DMS 273 treated with DMSO at 0.1 percent for 48 hours (cell line): ENCODE measurements around the gene DPT.

Experiments used
- DNase-seq: peaks from one replicate; lab custom pipeline; 2025; lab: John Stamatoyannopoulos, UW

DPT gene

DNA sequence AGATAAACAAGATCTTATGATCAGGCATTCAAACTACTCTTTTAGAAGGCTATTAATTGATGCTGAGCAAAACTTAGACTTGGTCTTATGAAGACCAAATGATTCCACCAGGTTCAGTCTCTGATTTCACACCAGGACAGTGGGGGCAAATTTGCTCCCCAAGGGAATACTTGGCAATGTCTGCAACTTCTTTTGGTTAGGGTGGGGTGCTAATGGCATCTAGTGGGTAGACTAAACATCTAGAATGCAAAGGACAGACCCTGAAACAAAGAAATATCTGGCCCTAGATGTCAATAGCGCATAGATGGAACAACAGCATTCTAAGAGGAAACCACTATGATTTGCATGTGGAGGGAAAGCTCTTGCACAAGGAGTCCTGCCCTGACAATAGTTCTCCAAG lies 30.6 kb downstream of the DPT start:
- DNase-seq = no peak

DNA sequence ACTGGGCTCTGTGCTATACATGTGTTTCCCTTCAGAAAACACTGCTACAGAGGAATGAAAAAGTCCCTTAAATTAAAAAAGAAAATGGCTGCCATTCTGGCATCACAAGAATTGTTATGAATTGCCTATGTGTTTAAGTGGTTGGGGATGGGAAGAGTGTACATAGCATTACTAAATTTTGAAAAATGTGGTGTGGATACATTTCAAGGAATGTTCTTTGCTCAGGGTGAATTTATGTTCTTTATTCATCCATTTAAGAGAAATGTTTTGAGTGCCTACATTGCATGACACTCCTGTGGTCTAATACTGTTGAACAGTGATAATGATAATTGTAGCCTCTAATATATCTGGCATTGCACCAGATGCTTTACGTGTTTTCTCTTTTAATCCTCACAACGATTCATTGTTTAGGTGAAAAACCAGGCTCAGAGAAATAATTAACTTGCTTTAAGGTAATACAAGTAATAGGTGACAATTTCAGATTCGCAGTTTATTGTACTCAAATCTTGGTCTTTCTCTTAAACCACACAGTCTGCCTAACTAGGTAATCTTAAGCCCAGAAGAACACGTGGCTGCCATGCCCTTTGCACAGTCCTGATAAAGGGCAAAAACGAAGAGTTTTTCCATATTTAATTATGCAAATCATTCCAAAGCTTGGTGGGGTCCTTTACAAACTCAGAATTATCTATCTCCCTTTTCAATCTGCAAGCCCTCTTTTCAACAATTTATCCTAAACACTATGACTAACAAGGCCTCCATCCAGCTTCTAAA lies 31.5 kb downstream of the DPT start:
- no peak for DNase-seq

DNA sequence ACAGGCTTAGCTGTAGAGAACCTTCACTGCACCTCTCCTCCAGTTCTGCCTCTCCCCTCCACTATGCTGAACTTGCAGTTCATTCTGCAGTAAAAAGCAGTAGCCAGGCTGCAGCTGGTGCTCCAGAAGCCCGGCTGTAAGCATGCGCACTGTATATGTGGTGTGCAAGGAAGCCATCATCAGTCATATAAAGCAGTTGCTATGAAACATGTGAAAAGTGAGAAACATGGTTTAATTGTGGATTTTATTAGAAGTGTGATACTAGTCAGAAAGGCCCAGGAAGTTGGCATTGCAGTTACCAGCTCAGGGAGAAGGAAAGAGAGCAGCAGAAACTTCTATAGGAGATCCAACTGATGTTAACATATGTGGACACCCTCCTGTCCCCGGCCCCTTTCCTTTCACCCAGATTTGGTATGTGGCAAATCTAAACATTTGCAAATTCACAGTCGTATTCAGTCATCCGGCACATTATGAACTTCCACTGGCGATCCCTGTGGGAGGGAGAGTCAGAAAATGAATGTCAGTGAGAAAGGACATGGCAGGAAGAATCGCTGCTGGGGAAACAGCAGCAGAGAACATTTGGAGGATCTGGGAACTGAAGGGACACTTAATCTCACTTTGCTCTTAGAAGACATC lies 32.8 kb downstream of the DPT start:
- DNase-seq = no peak

DNA sequence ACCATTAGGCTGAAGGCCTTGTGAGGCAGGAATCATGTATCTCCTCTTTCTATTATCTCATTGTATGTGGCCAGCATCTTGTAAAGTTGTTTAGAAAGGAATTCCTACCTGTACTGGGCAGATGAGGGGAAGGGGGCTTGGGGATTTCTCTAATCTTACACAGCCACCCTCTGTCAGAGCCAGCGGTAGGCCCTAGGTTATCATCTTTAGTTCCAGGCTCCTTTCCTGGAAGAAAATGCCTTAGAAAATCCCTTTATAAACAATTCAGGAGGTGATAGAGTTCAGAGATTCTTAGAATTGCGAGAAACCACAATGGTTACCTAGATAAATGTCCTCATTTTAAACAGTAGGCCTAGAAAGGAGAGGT lies 35.2 kb downstream of the DPT start:
- DNase-seq = no peak

DNA sequence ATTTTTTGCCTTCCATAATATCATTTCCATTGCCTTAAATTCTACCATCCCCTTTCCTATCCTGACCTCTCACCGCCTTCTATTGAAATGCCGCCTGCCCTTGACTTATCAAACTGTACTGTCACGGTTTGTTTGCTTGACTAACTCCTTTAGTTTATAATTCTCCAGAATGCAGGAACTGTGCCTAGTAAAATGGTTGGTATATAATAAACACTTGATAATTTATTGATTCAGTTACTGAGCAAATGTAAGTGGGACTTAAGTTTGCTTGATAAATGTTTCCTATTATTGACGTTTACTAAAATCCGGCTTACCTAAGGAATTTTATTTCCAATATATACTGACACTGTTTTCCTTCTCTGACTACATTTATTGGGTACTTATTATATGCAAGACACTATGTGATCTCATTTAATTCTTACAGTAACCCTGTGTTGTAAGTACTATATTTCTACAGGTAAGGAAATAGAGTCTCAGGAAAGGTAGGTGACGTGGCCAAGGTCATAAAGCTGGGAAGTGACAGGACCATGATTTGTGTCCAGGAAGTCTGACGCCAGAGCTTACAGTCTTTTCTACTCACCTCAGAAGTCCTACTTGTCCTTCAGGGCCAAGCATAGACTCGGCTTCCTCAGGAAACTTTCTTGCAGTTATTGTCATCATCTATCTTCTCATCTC lies 35.7 kb downstream of the DPT start:
- no peak for DNase-seq

DNA sequence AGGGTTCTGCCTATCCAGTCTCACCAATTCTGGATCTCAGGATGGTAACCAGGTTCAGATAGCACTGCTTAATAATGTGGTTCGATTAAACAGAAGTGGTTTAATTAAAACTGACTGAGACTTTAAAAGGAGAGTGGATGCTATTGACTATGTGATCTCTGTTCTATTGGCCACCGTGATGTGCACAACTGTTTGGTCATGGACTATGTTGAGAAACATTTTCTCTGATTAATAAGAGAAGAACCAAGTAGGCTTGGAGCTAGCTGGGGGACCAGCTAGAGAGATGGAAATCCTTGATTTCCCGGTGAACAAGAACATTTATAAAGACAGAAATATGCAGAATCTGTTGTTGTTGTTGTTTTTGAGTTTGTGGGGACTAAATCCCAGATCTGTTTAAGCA lies 36.5 kb downstream of the DPT start:
- DNase-seq = no peak

DNA sequence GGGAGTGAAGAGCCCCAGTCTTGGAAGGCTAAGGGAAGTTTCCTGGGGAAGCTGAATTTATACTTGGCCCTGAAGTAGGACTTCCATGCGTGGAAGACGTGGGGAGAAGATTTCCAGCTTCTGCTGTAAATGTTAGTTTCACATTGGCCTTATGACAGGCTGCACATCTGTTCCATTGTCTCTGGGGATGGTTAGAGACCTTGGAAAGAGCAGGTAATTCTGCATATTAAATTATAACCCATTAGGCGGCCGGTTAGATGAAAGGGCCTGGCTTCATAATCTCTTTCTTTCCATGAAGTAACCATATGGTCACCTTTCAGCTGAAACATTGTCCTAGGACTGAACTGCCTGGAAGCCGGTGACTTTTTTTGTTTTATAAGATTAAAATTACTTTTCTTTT lies 37.5 kb downstream of the DPT start:
- DNase-seq = peak; percentile 11

DNA sequence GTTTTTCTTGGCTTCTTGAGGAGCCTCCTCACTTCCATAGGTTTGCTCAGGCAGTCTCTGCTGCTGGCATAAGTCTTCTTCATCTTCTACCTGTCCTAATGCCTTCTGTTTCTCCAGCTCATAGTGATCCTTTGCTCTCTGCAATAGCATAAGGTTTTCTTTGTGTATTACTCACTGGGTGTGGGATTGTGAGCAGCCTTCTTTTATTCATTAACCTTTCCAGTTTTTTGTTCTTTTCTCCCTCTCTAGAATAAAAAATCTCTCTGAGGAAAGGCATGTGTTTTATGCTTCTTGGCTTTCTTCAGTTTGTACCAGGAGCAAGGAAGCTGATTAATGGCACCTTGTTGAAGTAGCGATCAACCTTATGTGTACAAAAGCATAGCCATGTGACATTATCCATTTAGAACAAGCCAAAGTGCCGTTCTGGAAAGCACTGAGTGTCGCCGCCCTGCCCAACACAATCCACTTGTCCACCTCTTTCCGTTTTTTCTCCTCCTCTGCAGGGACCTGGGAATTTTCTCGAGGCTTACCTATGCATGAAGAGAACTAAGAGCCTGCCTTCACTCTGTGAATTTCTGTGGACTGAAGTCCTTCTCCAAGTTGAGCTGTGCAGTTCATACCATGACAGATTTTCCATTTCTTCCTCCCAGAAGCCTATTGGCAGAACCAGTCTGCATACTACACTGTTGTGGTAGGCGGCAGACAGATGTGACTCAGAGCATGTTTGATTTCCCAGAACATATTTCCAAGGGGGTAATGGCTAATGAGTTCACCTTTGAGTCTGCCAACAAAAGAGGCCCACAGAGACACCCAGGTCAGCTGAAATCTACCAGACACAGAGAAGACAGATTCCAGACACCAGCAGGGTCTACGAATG lies 39.0 kb downstream of the DPT start:
- DNase-seq = no peak

DNA sequence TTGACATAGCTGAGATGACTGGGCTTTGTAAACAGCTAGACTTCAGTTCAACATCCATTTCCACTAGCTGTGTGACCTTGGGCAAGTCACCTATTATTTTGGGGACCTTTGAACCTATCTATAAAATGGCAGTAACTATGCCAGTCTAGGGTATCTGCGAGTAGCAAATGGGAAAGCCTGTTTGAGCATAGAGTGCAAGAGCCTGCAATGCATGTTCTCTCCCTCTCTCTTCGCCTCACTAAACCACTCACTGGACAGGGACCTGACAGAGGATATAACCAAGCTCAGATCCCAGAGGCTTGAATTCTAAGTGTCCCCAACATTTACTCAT lies 39.7 kb downstream of the DPT start:
- no peak for DNase-seq

DNA sequence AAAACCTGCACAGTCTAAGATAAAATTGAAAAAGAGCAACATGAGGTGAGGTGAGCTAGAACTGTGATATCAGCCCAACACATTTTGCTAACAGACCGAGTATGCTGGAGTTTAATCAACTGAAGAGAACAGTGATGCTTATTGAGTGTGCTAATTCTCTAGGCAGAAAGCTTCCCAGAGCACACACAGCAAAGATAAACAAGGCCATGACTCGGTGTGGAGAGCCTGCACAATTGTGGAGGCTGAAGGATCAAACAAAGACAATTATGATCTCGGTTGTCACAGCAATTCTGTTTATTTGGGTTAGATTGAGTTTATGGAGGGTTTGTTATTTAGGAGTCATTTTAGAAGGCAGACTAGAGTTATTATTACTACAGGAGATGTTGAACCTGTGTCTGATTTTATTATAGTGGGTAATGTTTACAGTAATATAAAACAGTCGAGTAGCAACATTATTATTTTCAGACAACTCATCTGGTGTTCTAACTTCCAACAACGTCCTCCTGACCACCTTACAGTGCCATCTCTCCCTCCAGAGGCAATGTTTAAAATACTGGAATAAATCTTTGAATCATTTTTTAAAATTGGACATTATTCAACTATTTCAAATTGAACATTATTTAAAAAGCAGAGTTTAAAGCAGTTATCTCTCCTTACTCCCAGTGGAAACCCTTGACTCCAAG lies 40.2 kb downstream of the DPT start:
- no peak for DNase-seq

DNA sequence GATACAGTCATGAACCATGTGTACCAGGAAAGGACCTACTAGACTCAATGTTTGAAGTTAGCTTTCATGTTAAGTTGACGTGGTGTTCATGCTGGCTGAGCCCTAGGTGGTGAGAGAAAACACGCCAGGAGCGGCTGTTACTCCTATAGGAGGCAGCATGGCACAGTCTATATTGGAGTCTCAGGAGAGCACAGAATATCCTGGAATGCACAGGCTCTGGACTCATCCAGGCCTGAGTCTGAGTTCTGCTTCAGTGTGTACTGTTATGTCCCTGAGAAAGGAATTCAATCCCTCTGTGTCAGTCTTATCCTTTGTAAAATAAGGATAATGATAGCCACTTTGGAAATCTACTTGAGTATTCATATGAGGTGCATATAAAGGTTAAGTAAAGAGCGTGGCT lies 41.2 kb downstream of the DPT start:
- DNase-seq = no peak

DNA sequence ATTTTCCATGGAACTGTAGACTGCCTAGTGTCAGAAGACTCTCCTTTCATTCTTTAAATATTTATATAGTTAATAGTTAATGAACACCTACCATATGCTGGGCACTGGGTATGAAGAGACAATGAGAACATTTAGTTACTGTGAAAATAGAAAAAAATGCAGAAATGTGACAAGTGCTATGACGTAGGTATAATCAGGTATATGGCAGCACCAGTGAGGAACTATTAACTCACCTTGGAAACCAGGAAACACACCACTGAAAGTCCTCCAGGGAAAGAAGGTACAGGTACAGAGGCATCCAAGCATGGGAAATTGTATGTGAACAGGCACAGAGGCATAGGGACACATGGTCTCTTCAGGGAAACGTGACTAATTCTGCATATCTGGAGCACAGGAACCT lies 42.3 kb downstream of the DPT start:
- no peak for DNase-seq

DNA sequence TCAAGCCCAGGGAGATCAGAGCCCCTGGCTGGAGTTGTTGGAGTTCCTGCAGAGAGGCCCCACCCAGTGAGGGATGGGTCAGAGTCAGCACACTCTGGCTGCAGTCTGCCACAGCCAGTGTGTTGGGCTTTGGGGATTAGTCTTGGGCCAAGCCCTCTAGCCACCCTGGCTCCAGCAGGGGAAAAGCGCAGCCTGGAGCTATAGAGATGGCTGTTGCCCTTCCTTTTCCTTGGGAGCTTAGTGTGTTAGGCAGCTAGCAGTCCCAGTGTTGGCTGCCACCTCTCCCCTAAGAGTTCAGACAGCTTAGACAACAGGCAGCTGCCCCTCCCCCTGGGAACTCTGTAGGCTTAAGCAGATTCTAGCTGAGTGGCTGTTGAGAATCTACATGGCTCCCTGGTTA lies 45.1 kb downstream of the DPT start:
- no peak for DNase-seq

DNA sequence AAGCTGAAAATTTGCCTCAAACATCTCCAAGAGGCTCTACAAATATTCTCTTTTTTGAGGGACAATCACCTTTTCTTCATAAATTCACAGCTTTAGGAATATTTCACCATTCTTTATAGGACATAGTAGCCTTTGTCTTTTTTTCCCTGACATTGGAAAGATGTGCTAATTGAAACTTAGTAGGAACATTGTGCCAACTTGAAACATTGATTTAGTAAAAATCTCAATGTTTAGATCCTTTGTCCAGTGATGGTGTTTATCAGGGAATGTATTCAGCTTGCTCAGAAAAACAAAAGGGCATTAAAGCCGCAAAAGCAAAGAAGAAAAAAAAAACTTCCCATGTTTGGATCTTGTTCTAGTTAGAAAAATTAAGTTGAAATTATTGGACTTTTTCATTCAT lies 52.1 kb downstream of the DPT start:
- DNase-seq = no peak

DNA sequence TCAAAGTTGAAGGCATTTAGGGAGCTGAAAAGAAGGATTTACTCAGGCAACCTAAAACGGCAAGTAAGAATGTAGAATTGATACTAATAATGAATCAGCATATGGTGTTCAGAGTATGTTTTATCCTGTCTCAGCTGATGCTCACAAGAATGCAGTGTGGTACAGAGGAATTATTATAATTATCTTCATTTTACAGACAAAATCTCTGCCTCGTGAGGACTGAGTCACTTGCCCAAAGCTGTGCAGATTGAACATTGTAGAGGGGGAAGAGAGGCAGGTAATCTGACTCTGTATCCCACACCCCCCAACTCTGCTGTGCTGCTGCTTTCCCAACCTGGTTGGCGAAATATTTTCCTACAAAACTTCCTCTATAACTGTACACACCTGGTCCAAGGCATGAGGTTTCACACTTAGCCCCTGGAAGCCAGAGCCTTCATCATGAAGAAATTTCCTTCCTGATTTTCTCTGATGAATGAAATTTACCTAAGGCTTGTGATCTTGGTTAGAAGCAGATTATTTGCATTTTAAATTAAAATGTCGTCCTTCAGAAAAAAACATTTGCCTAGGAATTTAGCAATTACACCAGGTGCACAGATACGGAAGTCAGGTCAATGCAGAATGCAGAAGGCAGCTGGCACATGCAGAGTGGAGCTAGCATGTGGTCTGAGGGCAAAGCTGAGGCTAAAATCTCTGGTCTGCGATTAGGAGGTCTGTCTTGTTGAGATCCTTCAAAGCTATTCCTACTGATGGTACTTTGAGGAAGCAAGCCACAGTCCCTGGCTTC lies 52.8 kb downstream of the DPT start:
- DNase-seq = no peak

DNA sequence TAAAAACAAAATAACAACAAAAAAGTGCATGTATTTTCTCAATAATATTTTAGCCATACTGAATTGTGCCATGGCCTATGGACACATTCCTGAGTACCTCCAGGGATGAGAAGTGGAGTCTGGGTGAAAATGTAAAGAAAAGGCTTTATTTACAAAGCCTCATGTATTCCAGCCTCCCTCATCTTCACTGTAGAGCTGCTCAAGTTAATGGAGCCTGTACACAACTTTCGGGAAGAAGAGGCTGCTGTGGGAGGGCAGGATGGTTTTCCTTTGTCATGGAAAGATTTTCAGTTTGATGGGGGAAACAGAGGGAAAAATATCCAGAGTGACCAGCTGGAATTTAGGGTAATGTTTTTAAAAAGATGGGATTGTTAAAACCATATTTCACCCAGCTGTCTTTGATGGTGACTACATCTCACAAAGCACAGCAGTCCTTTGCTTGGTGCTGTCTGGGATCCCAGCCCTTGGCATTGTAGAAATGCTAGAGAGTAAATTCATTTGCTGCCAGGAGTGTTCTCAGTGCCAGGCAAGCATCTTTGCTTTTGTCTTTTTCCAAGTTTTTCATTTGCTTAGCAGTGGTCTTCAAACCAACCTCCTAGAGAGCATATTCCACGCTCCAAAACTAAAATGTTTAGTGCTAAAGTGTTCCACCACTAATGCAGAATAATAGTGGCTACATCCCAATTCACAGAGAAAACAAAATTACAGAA lies 54.9 kb downstream of the DPT start:
- DNase-seq = no peak

DNA sequence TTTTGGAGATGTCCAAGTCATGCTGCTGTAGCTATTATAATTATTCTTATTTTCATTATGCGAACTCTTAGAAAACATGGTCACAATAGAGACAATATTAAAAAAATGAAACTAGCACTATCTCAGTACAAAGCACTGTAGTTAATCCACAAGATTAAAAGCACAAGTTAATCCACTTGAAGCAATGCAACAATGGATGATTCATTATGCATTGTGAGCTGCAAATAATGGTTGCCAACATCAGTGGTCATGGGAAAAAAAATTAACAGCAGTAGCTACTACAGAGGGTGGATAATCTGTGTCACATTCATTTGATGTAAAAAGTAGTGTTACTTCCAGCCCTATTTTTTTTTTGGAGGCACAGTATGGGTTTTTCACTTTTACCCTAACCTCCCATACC lies 56.7 kb downstream of the DPT start:
- DNase-seq = no peak

DNA sequence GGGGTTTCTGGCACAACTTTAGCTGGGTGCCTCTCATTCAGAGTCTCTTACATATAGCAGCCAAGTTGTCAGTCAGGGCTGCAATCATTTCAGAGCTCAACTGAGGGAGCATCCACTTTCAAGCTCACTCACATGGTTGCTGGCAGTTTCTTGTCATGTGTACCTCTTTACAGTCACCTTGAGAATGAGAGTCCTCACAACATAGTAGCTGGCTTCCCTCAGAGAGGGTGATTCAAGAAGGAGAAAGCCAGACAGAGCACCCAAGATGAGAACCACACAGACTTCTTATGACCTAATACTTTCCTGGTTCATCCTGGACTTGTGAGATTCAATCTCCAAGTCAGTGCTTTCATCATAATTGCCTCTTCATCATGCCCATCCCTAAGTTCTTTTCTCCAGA lies 57.2 kb downstream of the DPT start:
- DNase-seq = no peak

DNA sequence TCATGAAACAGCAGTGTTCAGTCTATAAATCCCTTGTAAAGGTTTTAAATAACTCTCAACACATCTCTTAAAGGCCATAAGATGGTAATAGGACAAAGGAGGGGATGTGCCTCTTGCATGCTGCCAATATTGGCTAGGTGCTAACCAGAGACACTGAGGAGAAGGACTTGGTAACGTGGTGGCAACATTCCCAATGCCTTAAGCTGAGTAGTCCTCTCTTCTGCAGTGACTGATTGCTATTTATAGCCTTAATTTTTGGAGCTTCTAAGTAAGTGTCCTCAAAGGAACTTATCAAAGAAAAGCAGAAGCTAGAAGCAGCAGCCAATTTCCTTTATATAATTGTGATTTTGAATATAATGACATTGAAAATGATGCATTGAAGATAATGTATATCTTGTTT lies 63.0 kb downstream of the DPT start:
- DNase-seq = no peak

DNA sequence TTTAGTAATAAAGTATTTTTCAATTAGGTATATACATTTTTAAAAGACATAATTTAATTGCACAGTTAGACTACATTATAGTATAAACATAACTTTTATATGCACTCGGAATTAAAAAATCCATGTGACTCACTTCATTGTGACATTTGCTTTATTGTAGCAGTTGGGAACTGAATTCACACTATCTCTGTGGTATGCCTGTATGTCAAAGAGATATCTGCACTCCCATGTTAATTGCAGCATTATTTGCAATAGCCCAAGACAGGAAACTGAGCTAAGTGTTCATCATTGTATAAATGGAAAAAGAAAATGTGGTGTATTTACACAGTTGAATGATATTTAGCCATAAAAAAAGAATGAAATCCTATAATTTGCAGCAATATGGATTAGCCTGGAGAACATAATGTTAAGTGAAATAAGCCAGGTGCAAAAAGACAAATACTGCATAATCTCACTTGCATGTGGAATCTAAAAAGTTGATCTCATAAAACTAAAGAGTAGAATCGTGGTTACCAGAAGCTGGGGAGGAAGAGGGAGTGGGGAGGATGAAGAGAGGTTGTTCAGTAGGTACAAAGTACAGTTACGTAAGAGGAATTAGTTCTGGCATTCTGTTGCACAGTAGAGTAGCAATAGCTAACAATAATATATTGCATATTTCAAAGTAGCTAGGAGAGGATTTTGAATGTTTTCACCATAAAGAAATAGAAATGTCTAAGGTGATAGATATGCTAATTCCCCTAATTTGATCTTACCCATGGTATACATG lies 64.8 kb downstream of the DPT start:
- DNase-seq = no peak
